NCI-H226 (cell line): Measurements from ENCODE around the gene PRKCI.
"Not testable (repeated sequence)": the region's sequence is repeated elsewhere in the genome, so short reads cannot be mapped to it uniquely, and the experiment has no call there.

Experiments used
- DNase-seq: peaks from one replicate; pipeline ENCODE4 v3.0.0-alpha.2; 2015

PRKCI gene

DNA sequence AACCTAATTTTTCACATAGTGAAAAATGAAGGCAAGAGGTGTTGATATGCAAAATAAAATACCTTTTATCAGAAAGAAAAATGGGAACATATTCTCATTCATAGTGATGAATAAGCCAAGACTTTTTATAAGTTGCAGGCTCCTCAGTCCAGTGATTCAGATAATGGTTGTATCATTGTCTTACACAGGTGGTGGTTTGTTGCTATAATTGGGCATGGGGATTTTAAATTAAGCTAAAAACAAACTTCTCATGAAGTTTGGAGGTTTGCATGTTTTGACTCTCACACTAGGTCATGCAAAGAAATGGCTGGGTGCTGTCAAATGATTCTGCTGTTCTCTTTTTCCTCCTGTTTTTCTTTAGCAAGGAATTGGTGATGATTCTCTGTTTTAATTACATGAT is 74.5 kb downstream of the PRKCI start:
- no peak for DNase-seq

DNA sequence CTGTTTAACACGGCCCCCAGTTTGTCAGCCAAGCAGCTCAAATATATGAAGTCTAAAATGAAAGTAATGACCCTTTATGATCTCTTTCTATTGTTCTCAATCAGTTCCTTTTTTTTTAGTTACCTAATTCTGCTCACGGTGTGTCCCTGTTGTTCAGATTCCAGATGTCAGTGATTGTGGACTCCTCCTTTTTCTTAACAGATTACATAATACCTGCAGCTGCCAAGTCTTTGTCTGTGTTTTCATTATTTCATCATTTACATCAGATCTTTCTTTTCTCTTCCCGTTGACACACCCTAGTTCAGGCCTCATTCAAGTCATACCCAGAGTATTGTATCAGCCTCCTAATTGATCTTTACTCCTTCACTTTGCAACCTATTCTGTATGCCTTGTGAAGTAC is 79.2 kb downstream of the PRKCI start:
- DNase-seq, result peak; percentile 29

DNA sequence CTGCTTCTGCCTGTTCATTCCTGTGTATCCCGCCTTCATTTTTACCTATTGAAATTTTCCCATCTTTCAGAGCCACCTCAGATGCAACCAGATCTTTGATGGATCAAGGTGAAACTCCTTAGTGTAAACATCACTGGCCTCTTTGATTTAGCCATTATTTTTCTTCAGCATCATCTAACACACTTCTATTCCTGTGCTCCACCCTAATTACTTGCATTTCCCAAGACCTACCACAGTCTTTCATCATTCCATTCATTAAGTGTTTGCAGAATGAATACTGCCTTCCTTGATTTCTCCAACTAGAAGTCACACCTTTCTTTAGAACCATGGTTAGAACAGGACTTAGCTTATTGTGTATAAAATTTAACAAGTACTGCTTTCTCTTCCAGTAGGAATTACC is 79.8 kb downstream of the PRKCI start:
- no peak for DNase-seq

DNA sequence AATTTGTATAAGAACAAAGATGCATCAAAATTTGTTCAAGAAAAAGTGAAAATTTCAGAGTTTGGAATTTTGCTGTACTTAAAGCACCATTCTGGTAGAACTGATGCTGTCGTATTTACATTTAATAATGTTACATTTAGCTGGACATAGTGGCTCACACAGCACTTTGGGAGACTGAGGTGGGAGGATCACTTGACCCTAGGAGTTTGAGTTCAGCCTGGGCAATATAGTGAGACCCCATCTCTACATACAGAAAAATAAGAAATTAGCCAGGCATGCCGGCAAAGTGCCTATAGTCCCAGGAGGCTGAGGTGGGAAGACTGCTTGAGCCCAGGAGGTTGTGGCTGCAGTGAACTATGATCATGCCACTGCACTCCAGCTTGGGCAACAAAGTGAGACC is 83.8 kb downstream of the PRKCI start:
- no peak for DNase-seq

DNA sequence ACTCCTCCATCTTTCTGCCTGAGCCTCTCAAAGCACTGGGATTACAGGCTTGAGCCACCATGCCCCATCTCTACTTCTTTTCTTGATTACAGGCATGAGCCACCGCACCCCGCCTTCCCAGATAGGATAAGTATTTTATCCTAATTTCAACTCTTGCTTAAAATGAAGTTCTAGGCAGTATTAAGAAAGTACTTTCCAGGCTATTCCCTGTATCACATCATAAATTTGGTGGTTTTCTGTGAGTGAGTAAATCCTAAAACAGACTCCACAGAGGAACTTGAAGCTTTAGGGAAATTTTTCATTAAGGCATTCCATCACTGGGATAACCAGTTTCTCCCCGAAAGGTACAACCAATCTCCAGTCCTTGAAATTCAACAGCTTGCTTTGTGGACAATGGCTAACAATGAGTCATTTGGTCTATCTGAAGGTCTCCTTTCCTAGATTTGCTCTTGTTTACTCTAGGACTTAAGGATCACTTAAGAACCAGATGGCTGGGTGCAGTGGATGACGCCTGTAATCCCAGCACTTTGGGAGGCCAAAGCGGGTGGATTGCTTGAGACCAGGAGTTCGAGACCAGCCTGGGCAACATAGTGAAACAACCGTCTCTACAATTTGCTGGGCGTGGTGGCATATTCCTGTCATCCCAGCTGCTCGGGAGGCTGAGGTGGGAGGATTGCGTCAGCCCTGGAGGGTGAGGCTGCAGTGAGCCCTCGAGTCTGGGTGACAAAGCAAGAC is 85.6 kb downstream of the PRKCI start:
- DNase-seq, result peak; percentile 7

DNA sequence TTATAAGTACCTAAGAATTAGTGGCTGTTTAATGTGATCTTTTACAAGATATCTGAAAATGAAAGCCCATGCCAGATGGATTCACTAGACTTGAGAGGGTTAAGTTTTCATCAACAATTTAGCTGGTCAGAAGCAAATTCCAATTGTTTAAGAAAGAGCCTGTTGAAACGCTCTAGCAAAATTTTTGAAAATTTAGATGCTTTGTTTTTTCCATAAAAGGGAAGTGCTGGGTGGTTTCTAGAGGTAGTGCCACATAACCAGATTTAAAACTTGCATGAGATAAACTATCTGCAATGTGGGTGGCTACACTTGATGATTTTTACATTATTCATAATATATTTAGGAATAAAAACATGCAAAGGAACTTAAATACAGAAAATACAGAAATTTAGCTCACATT is 86.8 kb downstream of the PRKCI start:
- no peak for DNase-seq

DNA sequence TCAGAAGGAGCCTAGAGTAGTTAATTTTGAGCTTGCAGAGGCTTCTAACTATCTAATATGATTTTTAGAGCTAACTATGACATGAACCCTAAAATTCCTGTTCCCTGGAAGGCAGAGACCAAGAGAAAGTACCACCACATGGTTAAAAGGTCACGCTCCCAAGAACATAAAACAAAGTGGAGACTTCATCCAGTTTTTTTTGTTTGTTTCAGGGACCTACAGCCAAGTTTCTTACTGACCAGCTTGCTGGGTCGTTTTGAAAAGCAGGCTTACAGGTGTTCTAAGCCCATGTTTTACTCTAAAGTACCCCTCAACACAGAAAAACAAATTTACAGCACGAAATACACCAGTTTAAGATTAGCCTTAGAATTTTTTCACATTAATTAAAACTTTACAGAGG is 95.7 kb downstream of the PRKCI start:
- no peak for DNase-seq

DNA sequence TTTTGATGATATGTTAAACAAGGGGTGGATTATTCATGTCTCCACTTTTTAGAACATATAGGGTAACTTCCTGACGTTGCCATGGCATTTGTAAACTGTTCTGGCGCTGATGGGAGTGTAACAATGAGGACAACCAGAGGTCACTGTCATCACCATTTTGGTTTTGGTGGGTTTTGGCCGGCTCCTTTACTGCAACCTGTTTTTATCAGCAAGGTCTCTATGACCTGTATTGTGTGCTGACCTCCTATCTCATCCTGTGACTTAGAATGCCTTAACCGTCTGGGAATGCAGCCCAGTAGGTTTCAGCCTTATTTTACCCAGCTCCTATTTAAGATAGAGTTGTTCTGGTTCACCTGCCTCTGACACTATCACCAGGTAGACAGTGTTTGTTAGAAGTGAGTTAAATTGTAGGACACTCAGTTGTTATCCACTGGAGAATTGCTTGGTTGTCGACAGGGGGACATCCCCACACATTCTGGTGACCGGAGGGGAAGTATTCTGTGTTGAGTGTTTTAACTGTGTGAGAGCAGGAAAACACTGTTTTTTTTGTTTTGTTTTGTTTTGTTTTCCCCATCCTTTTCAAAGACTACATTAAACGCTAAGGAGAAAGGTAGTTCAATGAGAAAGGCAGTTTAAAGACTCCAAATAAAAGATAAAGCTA is 98.4 kb downstream of the PRKCI start:
- DNase-seq, result no peak

DNA sequence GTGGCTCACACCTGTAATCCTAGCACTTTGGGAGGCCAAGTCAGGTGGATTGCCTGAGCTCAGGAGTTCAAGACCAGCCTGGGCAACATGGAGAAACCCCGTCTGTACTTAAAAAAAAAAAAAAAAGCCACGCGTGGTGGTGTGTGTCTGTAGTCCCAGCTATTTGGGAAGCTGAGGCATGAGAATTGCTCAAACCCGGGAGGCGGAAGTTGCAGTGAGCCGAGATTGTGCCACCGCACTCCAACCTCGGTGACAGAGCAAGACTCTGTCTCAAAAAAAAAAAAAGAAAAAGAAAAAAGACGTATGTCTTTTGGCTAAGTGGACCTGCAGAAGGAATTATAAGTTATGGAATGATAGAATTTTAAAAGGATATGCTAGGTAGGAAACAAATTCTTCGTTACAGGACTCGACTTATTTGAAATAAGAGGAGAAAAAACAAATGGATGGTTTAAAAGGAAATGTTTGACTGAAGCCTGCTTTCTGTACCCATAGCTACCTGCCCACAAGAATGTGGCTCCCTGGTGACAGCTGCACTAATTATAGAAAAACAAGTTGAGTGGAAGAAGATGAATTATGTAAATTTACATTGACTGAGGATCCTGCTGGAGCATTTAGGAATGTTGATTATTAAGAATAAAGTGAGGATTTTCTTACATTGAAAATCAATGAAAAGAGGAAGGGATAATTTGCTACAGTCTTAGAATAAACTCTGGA is 99.3 kb downstream of the PRKCI start:
- DNase-seq, result no peak

DNA sequence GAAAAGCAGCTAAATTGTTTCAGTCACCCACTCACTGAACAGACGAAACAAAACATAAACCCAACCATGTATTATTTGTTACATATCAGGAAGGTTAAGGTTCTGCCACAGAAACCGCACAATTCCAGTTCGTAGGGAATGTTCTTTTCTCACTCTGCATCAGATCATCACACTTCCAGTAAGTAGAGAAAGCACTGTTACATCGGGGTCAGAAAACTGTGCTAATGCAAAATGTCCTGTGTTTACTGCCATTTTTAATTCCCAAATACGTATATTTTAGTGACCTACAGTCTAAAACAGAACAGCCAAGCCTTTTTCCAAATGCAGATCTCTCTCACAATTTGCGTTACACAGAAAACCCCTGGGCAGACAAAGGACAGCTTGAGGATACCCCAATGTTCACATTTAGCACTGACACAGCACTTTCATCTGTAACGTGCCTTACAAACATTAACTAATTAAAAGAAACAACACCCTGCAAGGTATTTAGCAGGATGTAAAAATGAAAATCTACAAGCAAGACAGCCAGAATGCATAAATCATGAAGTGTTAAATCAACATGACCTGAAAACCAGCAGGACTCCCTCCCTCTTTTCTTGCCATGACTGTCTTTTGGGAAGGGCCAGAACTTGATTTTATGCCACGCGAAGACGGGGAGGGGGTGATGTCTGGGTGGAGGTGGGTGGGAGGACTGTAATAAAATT is 100.5 kb downstream of the PRKCI start:
- no peak for DNase-seq

DNA sequence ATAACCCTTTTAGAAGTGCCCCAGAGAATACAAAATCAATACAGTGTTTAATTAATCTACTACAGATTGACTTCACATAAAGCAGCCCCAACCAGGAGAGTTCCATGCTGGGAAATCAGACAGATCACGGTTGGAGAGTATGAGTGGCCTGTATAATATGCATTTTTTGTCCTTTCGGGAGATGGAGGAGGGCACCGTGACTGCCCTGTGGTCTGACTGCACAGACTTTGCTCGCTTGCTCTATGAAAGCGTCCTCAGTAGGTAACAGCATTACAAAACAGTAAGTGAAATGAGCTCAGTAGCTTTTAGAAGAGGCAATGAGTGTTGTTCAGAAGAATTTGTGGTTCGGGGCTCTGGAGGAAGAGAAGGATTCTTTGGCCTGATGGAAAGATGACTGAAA is 101.1 kb downstream of the PRKCI start:
- DNase-seq, result no peak

DNA sequence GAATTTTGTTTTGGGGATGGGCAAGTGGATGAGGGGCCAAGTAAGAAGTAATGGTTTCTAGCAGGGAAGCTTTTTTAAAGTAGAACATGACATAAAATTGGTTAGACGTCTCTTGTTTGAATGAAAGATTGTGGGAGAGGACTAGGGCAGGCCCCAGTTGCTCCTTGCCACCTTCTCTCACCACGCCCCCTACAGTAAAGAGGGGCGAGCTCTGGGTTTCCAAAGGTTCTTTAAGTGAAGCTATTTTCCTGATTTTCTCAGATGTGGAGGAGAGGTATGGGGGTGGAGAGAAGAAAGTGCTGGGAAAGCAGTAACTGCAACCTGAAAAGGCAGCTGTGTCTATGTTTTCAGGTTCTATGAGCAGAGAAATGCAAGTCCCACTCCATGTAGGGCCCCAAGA is 102.7 kb downstream of the PRKCI start:
- DNase-seq, result no peak

DNA sequence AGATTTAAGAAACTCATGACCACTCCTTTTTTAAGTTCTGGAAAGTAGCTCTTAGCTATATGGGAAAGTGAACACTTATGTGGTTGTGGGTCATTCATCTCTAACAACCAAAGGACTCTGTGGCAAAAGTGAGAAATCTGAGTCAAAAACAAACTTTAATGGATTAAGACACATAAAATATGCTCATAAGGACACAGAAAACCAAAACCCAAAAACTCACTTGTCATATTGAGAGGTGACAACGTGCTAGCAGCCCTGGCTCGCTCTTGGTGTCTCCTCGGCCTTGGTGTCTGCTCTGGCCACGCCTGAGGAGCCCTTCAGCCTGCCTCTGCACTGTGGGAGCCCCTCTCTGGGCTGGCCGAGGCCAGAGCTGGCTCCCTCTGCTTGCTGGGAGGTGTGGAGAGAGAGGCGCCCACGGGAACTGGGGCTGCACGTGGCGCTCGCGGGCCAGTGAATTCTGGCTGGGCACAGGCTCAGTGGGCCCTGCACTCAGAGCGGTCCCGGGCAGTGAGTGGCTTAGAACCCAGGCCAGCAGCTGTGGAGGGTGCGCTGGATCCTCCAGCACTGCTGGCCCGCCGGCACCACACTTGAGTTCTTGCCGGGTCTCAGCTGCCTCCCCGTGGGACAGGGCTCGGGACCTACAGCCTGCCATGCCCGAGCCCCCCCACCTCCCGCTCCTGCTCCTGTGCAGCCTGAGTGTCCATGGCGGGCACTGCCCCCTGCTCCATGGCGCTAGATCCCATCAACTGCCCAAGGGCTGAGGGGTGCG is 105.0 kb downstream of the PRKCI start:
- DNase-seq, result no peak

DNA sequence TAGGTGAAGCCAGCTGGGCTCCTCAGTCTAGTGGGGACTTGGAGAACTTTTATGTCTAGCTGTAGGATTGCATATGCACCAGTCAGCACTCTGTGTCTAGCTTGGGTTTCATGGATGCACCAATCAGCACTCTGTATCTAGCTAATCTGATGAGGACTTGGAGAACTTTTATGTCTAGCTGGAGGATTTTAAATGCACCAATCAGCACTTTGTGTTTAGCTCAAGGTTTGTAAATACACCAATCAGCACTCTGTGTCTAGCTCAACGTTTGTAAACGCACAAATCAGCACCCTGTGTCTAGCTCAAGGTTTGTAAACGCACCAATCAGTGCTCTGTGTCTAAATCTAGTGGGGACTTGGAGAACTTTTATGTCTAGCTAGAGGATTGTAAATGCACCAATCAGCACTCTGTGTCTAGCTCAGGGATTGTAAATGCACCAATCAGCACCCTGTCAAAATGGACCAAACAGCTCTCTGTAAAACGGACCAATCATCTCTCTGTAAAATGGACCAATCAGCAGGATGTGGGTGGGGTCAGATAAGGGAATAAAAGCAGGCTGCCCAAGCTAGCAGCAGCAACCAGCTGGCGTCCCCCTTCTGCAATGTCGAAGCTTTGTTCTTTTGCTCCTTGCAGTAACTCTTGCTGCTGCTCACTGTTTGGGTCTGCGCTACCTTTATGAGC is 105.8 kb downstream of the PRKCI start:
- DNase-seq, result not testable (repeated sequence)

DNA sequence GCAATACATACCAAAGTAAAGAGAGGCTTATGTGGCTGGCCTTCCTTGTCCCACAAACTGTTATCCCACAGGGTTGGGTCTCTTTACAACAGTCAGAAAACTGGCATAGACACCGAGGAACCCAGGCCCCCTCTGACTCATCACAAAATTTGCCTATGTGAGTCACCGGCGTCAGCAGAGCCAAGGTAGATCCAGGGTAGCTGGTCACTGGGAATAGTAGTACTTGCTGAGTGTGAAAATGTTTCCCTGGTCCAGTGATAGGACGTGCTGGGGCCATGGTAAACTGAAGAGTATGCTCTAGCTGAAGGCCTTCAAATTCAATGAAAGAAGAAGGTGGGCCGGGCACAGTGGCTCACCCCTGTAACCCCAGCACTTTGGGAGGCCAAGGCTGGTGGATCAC is 108.1 kb downstream of the PRKCI start:
- peak; percentile 16 for DNase-seq

DNA sequence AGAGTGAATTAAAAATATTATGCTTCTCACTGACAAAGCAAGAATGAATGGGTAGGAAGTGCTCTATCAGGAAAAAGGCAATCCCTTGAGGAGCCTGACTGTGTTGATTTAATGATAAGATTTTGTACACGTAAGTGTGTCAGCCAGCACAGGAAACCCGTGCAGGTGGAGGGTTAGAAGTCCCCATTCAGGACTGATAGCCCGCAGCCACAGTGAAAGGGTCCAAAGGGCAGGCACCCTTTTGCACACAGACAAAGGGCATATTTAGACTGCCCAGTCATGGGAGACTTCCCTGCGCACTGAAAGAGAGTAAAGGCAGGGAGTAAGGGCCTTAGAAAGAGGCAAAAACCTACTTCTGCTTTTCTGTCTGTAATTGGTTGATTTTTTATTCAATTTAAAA is 108.9 kb downstream of the PRKCI start:
- DNase-seq, result no peak

DNA sequence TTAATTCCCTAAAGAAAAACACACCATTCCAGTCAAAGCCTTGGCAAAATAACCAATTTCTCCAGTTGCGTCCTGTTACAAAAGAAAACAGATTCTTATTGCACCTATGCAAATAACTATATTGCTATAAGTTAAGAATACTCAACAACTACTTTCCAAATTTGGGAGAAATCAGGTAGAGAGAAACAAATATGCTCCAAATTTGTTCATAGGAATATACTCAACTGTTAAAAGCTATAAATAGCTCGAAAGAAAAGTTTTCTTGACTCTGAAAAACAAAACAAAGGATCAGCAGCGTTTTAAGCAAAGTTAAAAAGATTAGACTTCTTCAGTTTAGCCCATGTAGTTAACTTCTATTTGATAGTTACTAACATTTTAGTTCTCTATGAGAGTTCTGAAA is 115.2 kb downstream of the PRKCI start:
- DNase-seq, result no peak

DNA sequence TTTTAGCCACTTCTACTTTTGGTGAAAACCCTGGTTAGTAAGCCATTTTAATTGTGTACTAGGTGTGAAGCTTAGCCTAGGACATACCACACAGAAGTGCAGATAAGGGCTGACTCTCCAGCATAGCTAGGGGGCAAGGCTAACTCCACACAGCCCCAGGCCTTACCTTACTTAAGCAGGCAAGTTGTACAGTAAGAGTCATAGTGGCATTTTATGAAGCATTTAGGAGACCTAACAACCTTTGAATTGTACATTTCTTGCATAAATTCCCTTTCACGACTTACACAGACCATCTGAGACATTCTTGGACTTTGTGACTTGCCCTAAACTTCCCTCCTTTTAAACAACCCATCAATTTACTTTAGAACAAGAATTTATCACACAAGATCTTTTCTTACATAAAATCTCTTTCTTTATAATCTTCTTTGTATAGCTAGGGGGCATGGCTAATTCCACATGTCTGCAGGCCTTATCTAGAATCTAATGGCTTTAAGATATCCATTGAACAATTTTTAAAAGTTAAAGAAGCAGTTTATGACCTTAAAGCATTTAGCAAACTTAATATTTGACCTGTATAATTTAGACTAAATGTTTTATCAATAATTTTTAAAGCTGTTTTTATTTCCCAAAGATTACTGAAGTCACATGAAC is 116.6 kb downstream of the PRKCI start:
- no peak for DNase-seq

DNA sequence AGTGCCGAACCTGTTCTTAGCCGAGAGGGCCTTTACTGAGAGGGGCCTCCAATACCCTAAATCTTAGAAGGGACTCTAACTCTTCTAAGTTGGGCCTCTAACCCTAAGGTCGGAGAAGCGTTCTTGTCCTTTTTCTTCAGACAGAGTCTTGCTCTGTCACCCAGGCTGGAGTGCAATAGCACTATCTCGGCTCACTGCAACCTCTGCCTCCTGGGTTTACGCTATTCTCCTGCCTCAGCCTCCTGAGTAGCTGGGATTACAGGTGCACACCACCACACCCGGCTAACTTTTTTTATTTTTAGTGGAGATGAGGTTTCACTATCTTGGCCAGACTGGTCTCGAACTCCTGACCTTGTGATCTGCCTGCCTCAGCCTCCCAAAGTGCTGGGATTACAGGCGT is 120.0 kb downstream of the PRKCI start:
- not testable (repeated sequence) for DNase-seq

DNA sequence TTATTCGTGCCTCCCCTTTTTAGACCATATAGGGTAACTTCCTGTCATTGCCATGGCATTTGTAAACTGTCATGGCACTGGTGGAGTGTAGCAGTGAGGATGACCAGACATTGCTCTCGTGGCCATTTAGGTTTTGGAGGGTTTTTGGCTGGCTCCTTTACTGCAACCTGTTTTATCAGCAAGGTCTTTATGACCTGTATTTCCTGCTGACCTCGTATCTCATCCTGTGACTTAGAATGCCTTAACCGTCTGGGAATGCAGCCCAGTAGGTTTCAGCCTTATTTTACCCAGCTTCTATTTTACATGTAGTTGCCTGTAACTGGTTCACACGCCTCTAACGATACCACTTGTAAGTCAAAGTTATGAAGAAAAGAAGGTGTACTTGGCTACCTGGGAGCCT is 121.6 kb downstream of the PRKCI start:
- peak; percentile 29 for DNase-seq

DNA sequence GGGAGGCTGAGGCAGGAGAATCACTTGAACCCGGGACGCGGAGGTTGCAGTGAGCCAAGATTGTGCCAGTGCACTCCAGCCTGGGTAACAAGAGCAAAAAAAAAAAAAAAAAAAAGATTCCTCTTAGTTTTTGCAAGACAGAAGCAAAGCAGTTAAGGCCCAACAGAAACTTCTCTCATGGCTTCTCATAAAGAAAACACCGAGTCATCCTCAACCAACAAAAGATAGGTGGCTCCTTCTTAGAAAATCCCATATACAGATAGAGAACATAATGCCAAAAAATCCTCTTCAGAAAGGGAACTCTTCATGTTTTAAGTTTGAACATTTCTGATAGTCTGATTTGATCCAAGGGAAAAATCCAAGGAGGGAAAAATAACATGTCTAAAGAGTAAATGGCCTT is 122.7 kb downstream of the PRKCI start:
- peak; percentile 33 for DNase-seq
